Measurements from ENCODE around the gene BCAS4.
A peak's percentile ranks its signal among the peaks of the same experiment; 100 is the strongest.

Gene BCAS4

DNA sequence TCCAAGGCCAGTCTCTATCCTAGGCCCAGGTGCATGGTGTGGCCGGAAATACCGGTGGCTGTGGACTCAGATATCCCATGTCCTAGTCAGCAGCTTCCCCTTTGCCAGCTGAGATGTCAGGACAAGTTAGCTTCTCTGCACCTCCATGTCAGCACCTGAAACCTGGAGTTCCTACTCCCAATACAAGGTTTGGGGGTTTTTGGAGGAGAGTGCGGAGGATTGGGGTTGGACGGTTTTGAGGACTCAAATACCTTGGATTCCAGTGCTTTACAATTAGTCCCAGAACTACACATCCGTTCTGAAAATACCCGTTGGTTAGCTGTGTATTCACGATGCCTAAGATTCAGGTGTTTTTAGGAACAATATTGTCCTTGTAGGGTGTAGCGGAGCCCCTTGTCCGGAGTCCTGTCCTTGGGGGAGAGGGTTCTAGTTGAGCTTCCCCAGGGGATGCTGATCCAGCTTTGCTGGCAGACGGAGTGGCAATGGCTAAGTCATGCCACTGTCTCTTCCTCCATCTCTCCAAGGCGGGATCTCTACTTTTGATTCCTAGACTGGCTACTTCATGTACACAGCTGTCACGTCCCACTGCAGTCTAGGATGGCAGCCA lies 91.4 kb downstream of the BCAS4 start:
- H3K9me3 ChIP-seq (ENCODE audit: control insufficient read depth in 2 of 2, low read length in 2 of 2): no peaks in the 10 kb centered on the region
- H3K36me3 ChIP-seq (ENCODE audit: control insufficient read depth in 2 of 2, insufficient read depth in 2 of 2, low read length in 2 of 2): peaks cover 13% of the 10 kb centered on the region in 2 donors
- H3K4me3 ChIP-seq (ENCODE audit: low read length in 2 of 2): no peak overlapping the region
- no peak overlapping the region for H3K27ac ChIP-seq (ENCODE audit: low read depth in 2 of 2, low read length in 2 of 2)
- no peak overlapping the region for H3K9ac ChIP-seq (ENCODE audit: low read depth in 1 of 2, low read length in 2 of 2)
- H3K4me1 ChIP-seq (ENCODE audit: control insufficient read depth in 2 of 2, insufficient read depth in 2 of 2, low read length in 2 of 2): no peaks in the 10 kb centered on the region
- no peaks in the 10 kb centered on the region for H3K27me3 ChIP-seq (ENCODE audit: control insufficient read depth in 2 of 2, insufficient read depth in 2 of 2, low read length in 2 of 2)

DNA sequence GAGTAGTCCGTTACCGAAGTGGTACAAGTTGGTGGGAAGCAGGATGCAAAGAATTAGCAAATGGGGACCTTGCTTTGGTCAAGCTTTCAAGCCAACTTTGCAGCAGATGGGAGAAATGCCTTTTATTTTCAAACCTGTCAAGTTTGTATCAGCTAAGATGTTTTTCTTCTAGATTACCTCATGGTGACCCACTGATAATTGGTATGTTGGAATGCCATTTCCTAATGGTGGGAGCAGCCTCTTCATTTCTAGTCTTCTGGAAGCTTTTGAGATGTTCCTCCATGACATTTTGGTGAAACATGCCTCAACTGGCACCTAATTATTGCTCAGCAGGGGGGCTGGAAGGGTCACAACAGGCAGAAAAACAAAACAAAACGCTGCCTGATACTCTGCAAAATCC lies 92.7 kb downstream of the BCAS4 start:
- Histone ChIP-seq H3K36me3 (ENCODE audit: control insufficient read depth in 2 of 2, insufficient read depth in 2 of 2, low read length in 2 of 2) (peaks cover 25 to 26% of the 10 kb centered on the region in 2 donors), H3K27ac (ENCODE audit: low read depth in 2 of 2, low read length in 2 of 2) (no peak overlapping the region), H3K9ac (ENCODE audit: low read depth in 1 of 2, low read length in 2 of 2) (no peak overlapping the region), H3K9me3 (ENCODE audit: control insufficient read depth in 2 of 2, low read length in 2 of 2) (no peaks in the 10 kb centered on the region), H3K4me3 (ENCODE audit: low read length in 2 of 2) (no peak overlapping the region), H3K27me3 (ENCODE audit: control insufficient read depth in 2 of 2, insufficient read depth in 2 of 2, low read length in 2 of 2) (no peaks in the 10 kb centered on the region), H3K4me1 (ENCODE audit: control insufficient read depth in 2 of 2, insufficient read depth in 2 of 2, low read length in 2 of 2) (no peaks in the 10 kb centered on the region)

DNA sequence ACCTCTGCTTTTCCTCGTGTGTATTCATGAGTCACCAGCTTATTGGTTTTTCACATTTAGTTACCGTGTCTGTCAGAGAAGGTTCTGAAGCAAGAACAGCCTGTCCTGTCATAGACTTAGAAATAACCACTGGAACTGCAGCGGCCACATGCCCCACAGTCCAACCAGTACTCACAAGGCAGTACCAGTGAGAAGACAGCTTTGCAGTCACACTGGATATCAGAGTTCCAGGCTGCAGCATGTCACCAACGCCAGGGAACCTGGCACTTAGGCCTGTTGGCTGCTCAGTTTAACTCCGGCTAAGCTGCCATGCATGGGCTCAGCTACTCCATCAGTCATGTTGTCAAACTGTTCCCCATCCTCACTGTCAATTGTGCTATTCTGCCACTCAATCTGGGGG lies 96.3 kb downstream of the BCAS4 start:
- Histone ChIP-seq H3K4me3 (ENCODE audit: low read length in 2 of 2) (no peak overlapping the region), H3K9ac (ENCODE audit: low read depth in 1 of 2, low read length in 2 of 2) (no peak overlapping the region), H3K27me3 (ENCODE audit: control insufficient read depth in 2 of 2, insufficient read depth in 2 of 2, low read length in 2 of 2) (no peaks in the 10 kb centered on the region), H3K36me3 (ENCODE audit: control insufficient read depth in 2 of 2, insufficient read depth in 2 of 2, low read length in 2 of 2) (peaks cover 44 to 48% of the 10 kb centered on the region in 2 donors), H3K4me1 (ENCODE audit: control insufficient read depth in 2 of 2, insufficient read depth in 2 of 2, low read length in 2 of 2) (peaks cover 0 to 8% of the 10 kb centered on the region in 2 donors), H3K9me3 (ENCODE audit: control insufficient read depth in 2 of 2, low read length in 2 of 2) (no peaks in the 10 kb centered on the region), H3K27ac (ENCODE audit: low read depth in 2 of 2, low read length in 2 of 2) (no peak overlapping the region)

DNA sequence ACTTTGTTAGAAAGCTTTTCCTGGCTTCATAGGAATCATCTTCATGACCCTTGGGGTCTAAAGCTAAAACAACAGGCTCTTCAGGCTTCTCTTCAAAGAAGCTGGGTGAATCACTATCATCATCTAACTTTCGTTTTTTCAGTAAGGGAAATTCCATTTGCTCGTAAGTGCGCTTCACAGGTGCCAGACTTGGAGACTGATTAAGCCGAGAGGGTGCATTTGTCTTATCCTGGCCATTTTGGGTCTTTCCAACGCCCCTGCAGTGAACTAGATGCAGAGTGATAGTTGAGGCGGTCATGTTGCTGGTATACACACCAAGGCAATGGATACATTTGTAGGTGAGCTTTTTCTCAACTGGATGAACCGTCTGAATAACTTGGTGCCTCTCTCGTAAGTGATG lies 97.5 kb downstream of the BCAS4 start:
- peaks cover 48 to 52% of the 10 kb centered on the region in 2 donors for H3K36me3 ChIP-seq (ENCODE audit: control insufficient read depth in 2 of 2, insufficient read depth in 2 of 2, low read length in 2 of 2)
- H3K4me1 ChIP-seq (ENCODE audit: control insufficient read depth in 2 of 2, insufficient read depth in 2 of 2, low read length in 2 of 2): peaks cover 0 to 8% of the 10 kb centered on the region in 2 donors
- H3K4me3 ChIP-seq (ENCODE audit: low read length in 2 of 2): no peak overlapping the region
- no peaks in the 10 kb centered on the region for H3K27me3 ChIP-seq (ENCODE audit: control insufficient read depth in 2 of 2, insufficient read depth in 2 of 2, low read length in 2 of 2)
- no peak overlapping the region for H3K27ac ChIP-seq (ENCODE audit: low read depth in 2 of 2, low read length in 2 of 2)
- H3K9ac ChIP-seq (ENCODE audit: low read depth in 1 of 2, low read length in 2 of 2): no peak overlapping the region
- no peaks in the 10 kb centered on the region for H3K9me3 ChIP-seq (ENCODE audit: control insufficient read depth in 2 of 2, low read length in 2 of 2)

- H3K4me3 ChIP-seq (ENCODE audit: low read length in 2 of 2): no peak overlapping the region
- H3K36me3 ChIP-seq (ENCODE audit: control insufficient read depth in 2 of 2, insufficient read depth in 2 of 2, low read length in 2 of 2): peaks cover 55 to 64% of the 10 kb centered on the region in 2 donors
- peaks cover 0 to 8% of the 10 kb centered on the region in 2 donors for H3K4me1 ChIP-seq (ENCODE audit: control insufficient read depth in 2 of 2, insufficient read depth in 2 of 2, low read length in 2 of 2)
- H3K27ac ChIP-seq (ENCODE audit: low read depth in 2 of 2, low read length in 2 of 2): no peak overlapping the region
- no peak overlapping the region for H3K9ac ChIP-seq (ENCODE audit: low read depth in 1 of 2, low read length in 2 of 2)
- no peaks in the 10 kb centered on the region for H3K27me3 ChIP-seq (ENCODE audit: control insufficient read depth in 2 of 2, insufficient read depth in 2 of 2, low read length in 2 of 2)
- H3K9me3 ChIP-seq (ENCODE audit: control insufficient read depth in 2 of 2, low read length in 2 of 2): no peaks in the 10 kb centered on the region
These were observed 98.8 kb downstream of the BCAS4 start for GRCh38 chr20:50893620-50894019.

DNA sequence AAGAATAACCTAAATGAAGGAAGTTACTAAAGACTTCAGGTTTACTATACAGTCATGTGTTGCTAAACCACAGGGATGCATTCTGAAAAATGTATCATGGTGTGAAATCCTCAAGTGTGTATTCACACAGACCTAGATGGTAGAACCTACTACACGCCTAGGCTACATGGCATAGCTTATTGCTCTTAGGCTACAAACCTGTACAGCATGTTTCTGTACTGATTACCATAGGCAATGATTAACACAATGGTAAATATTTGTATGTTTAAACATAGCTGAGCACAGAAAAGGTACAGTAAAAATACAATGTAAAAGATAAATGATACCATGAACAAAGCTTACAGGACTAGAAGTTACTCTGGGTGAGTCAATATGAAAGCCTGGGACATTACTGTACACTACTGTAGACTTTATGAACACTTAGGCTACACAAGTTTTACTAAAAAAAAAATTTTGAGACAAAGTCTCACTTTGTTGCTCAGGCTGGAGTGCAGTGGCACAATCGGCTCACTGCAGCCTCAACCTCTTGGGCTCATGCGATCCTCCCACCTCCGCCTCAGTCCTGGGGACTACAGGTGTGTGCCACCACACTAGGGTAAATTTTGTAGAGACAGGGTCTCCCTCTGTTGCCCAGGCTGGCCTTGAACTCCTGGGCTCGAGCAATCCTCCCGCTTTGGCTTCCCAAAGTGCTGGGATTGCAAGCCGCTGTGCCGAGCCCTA lies 100.4 kb downstream of the BCAS4 start:
- Histone ChIP-seq H3K27me3 (ENCODE audit: control insufficient read depth in 2 of 2, insufficient read depth in 2 of 2, low read length in 2 of 2) (no peaks in the 10 kb centered on the region), H3K27ac (ENCODE audit: low read depth in 2 of 2, low read length in 2 of 2) (peak overlapping the region; percentile 25 to 50), H3K9ac (ENCODE audit: low read depth in 1 of 2, low read length in 2 of 2) (no peak overlapping the region), H3K4me3 (ENCODE audit: low read length in 2 of 2) (no peak overlapping the region), H3K36me3 (ENCODE audit: control insufficient read depth in 2 of 2, insufficient read depth in 2 of 2, low read length in 2 of 2) (peaks cover 56 to 66% of the 10 kb centered on the region in 2 donors), H3K9me3 (ENCODE audit: control insufficient read depth in 2 of 2, low read length in 2 of 2) (no peaks in the 10 kb centered on the region), H3K4me1 (ENCODE audit: control insufficient read depth in 2 of 2, insufficient read depth in 2 of 2, low read length in 2 of 2) (peaks cover 0 to 8% of the 10 kb centered on the region in 2 donors)

DNA sequence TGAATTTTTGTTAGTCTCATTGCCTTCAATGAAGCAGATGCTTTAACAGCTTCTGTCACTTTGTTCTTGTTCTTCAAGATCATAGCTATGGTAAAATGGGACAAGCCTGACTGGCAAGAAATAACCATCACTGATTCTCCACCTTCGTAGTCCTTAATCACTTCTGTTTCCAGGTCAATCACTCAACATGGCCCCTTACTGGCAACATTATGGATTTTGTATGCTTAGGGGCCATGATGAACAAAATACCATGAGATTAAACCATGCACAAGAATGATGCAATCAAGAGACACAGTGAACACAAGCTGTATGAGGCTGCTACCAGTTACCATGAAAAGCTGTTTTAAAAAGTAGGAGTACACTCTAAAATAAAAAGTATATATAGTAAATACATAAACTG lies 103.6 kb downstream of the BCAS4 start:
- H3K9me3 ChIP-seq (ENCODE audit: control insufficient read depth in 2 of 2, low read length in 2 of 2): no peaks in the 10 kb centered on the region
- no peaks in the 10 kb centered on the region for H3K27me3 ChIP-seq (ENCODE audit: control insufficient read depth in 2 of 2, insufficient read depth in 2 of 2, low read length in 2 of 2)
- no peak overlapping the region for H3K4me3 ChIP-seq (ENCODE audit: low read length in 2 of 2)
- peaks cover 0 to 8% of the 10 kb centered on the region in 2 donors for H3K4me1 ChIP-seq (ENCODE audit: control insufficient read depth in 2 of 2, insufficient read depth in 2 of 2, low read length in 2 of 2)
- no peak overlapping the region for H3K27ac ChIP-seq (ENCODE audit: low read depth in 2 of 2, low read length in 2 of 2)
- H3K9ac ChIP-seq (ENCODE audit: low read depth in 1 of 2, low read length in 2 of 2): no peak overlapping the region
- H3K36me3 ChIP-seq (ENCODE audit: control insufficient read depth in 2 of 2, insufficient read depth in 2 of 2, low read length in 2 of 2): peaks cover 44 to 52% of the 10 kb centered on the region in 2 donors

DNA sequence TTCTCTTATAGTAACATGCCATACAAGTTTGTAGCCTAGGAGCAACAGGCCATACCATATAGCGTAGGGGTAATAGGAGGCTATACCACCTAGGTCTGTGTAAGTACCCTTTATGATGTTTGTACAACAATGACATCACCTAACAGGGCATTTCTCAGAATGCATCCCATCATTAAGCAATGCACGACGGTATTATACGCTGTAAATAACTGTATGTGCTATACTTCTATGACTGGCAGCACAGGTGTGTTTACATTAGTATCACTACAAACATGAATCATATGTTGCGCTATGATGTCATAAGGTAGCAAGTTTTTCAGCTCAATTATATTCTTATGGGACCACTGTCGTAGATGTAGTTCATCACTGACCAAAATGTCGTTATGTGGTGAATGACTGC lies 105.4 kb downstream of the BCAS4 start:
- Histone ChIP-seq H3K27me3 (ENCODE audit: control insufficient read depth in 2 of 2, insufficient read depth in 2 of 2, low read length in 2 of 2) (no peaks in the 10 kb centered on the region), H3K4me1 (ENCODE audit: control insufficient read depth in 2 of 2, insufficient read depth in 2 of 2, low read length in 2 of 2) (peaks cover 0 to 6% of the 10 kb centered on the region in 2 donors), H3K27ac (ENCODE audit: low read depth in 2 of 2, low read length in 2 of 2) (no peak overlapping the region), H3K36me3 (ENCODE audit: control insufficient read depth in 2 of 2, insufficient read depth in 2 of 2, low read length in 2 of 2) (peaks cover 34 to 43% of the 10 kb centered on the region in 2 donors), H3K9ac (ENCODE audit: low read depth in 1 of 2, low read length in 2 of 2) (no peak overlapping the region), H3K9me3 (ENCODE audit: control insufficient read depth in 2 of 2, low read length in 2 of 2) (no peaks in the 10 kb centered on the region), H3K4me3 (ENCODE audit: low read length in 2 of 2) (no peak overlapping the region)

DNA sequence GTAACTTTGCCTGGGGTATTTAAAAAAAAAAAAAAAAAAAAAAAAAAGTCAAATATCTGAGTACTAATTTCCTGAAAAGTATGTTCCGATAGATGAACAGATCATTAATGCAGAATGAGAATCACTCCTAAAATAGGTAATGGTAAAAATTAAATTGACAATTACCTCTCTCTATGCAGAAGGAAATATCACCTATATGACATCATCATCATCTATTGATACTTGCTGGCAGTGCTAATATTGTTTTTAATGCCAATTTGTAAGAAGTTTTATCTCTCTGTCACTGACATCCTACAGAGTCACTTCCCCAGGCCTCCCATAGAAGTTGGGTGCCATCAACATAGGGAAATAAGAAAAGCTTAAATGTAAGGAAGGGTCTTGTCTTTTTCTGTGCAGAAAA lies 106.4 kb downstream of the BCAS4 start:
- Histone ChIP-seq H3K9ac (ENCODE audit: low read depth in 1 of 2, low read length in 2 of 2) (no peak overlapping the region), H3K36me3 (ENCODE audit: control insufficient read depth in 2 of 2, insufficient read depth in 2 of 2, low read length in 2 of 2) (peaks cover 34 to 42% of the 10 kb centered on the region in 2 donors), H3K27ac (ENCODE audit: low read depth in 2 of 2, low read length in 2 of 2) (no peak overlapping the region), H3K4me3 (ENCODE audit: low read length in 2 of 2) (no peak overlapping the region), H3K9me3 (ENCODE audit: control insufficient read depth in 2 of 2, low read length in 2 of 2) (no peaks in the 10 kb centered on the region), H3K4me1 (ENCODE audit: control insufficient read depth in 2 of 2, insufficient read depth in 2 of 2, low read length in 2 of 2) (no peaks in the 10 kb centered on the region), H3K27me3 (ENCODE audit: control insufficient read depth in 2 of 2, insufficient read depth in 2 of 2, low read length in 2 of 2) (no peaks in the 10 kb centered on the region)

GRCh38 chr20:50903353-50904051 lies 108.6 kb downstream of the BCAS4 start:
- Histone ChIP-seq H3K27ac (ENCODE audit: low read depth in 2 of 2, low read length in 2 of 2) (no peak overlapping the region), H3K9ac (ENCODE audit: low read depth in 1 of 2, low read length in 2 of 2) (no peak overlapping the region), H3K4me3 (ENCODE audit: low read length in 2 of 2) (no peak overlapping the region), H3K9me3 (ENCODE audit: control insufficient read depth in 2 of 2, low read length in 2 of 2) (no peaks in the 10 kb centered on the region), H3K36me3 (ENCODE audit: control insufficient read depth in 2 of 2, insufficient read depth in 2 of 2, low read length in 2 of 2) (peaks cover 23 to 29% of the 10 kb centered on the region in 2 donors), H3K27me3 (ENCODE audit: control insufficient read depth in 2 of 2, insufficient read depth in 2 of 2, low read length in 2 of 2) (no peaks in the 10 kb centered on the region), H3K4me1 (ENCODE audit: control insufficient read depth in 2 of 2, insufficient read depth in 2 of 2, low read length in 2 of 2) (no peaks in the 10 kb centered on the region)
